GM23338 (cell line): ENCODE results near the gene MICAL2. TPM values are rescaled to one million over a fixed set of nuclear protein-coding genes. Genes with fewer than 3 reads are reported as not detected.

Experiments
- ATAC-seq: fragments of 200-7000 bp; cut with Tn5 transposase; 3 replicates; pipeline ENCODE4 v1.9.1; 2020
- DNase-seq: peaks from one replicate; pipeline ENCODE4 v3.0.0-alpha.2; 2015; ENCODE audit warnings: low spot score
- H2AFZ ChIP-seq: fragments of 200-600 bp; sonication (generic); 2 replicates; pipeline ENCODE4 v1.8.0; 2016; ENCODE audit warnings: antibody characterized with exemption, mild to moderate bottlenecking, moderate library complexity
- H3F3A ChIP-seq: fragments of 200-600 bp; sonication (generic); replicated peaks from 2 replicates; pipeline ENCODE4 v1.8.0; 2017; ENCODE audit warnings: antibody characterized with exemption, mixed run types, low read depth
- H3K27ac ChIP-seq: fragments of 200-600 bp; sonication (generic); 2 replicates; pipeline ENCODE4 v1.6.1; 2016; ENCODE audit warnings: low read depth
- H3K27me3 ChIP-seq: fragments of 200-600 bp; sonication (generic); 2 replicates; pipeline ENCODE4 v1.8.0; 2016; ENCODE audit warnings: mild to moderate bottlenecking, mixed run types, moderate library complexity; ENCODE audit not compliant: insufficient read depth
- H3K36me3 ChIP-seq: fragments of 200-600 bp; sonication (generic); 2 replicates; pipeline ENCODE4 v1.8.0; 2016; ENCODE audit warnings: mild to moderate bottlenecking; ENCODE audit not compliant: insufficient read depth
- H3K4me1 ChIP-seq: fragments of 200-600 bp; sonication (generic); 2 replicates; pipeline ENCODE4 v1.8.0; 2016; ENCODE audit warnings: mild to moderate bottlenecking, moderate library complexity; ENCODE audit not compliant: insufficient read depth
- H3K4me2 ChIP-seq: fragments of 200-600 bp; sonication (generic); 2 replicates; pipeline ENCODE4 v1.7.1; 2017; ENCODE audit warnings: mixed run types
- H3K4me3 ChIP-seq: fragments of 200-600 bp; sonication (generic); 2 replicates; pipeline ENCODE4 v1.6.1; 2016; ENCODE audit warnings: mixed run types
- H3K79me2 ChIP-seq: fragments of 200-600 bp; sonication (generic); replicated peaks from 2 replicates; pipeline ENCODE4 v1.8.0; 2017; ENCODE audit warnings: mild to moderate bottlenecking; ENCODE audit not compliant: insufficient read depth
- H3K9me2 ChIP-seq: fragments of 200-600 bp; sonication (generic); 2 replicates; pipeline ENCODE4 v1.8.0; 2017; ENCODE audit not compliant: insufficient read depth
- H4K20me1 ChIP-seq: fragments of 200-600 bp; sonication (generic); replicated peaks from 2 replicates; pipeline ENCODE4 v1.8.0; 2017; ENCODE audit warnings: mild to moderate bottlenecking; ENCODE audit not compliant: insufficient read depth
- H3K27ac Mint-ChIP-seq: 2 replicates; pipeline ENCODE4 v1.8.0; 2020; ENCODE audit warnings: inconsistent platforms, mild to moderate bottlenecking, moderate library complexity, mixed read lengths
- H3K27me3 Mint-ChIP-seq: 3 replicates; pipeline ENCODE4 v1.8.0; 2022; ENCODE audit warnings: low read depth, mild to moderate bottlenecking, moderate library complexity, mixed read lengths, inconsistent platforms; ENCODE audit not compliant: insufficient read depth, poor library complexity
- H3K36me3 Mint-ChIP-seq: 3 replicates; pipeline ENCODE4 v1.8.0; 2021; ENCODE audit warnings: low read depth, mild to moderate bottlenecking, inconsistent platforms, moderate library complexity, mixed read lengths
- H3K4me1 Mint-ChIP-seq: 3 replicates; pipeline ENCODE4 v1.8.0; 2020; ENCODE audit warnings: mild to moderate bottlenecking, inconsistent platforms, mixed read lengths
- H3K4me3 Mint-ChIP-seq: 3 replicates; pipeline ENCODE4 v1.8.0; 2021; ENCODE audit warnings: moderate library complexity, mild to moderate bottlenecking, inconsistent platforms, mixed read lengths
- H3K9me3 Mint-ChIP-seq: 3 replicates; pipeline ENCODE4 v1.8.0; 2020; ENCODE audit warnings: moderate library complexity, mild to moderate bottlenecking, inconsistent platforms, mixed read lengths
- CTCF ChIP-seq, 2 experiments: fragments of 200-600 bp in 1 of 2; sonication (generic) in 1 of 2; conservative IDR thresholded peaks; 2 replicates each; pipeline versions ENCODE4 v1.5.1 to v1.6.1; 2016 to 2017; ENCODE audit warnings: antibody characterized with exemption in 2 of 2, low read depth in 2 of 2, mild to moderate bottlenecking in 2 of 2, moderate library complexity in 1 of 2
- ETS1 ChIP-seq: IDR thresholded peaks from 2 replicates; pipeline ENCODE4 v1.6.1; 2016; ENCODE audit warnings: antibody characterized with exemption
- EZH2 ChIP-seq: fragments of 200-600 bp; sonication (generic); IDR thresholded peaks from one replicate; pipeline ENCODE4 v1.8.0; 2017; ENCODE audit warnings: antibody characterized with exemption, mild to moderate bottlenecking, low read depth; ENCODE audit not compliant: unreplicated experiment
- EZH2phosphoT487 ChIP-seq: fragments of 200-600 bp; sonication (generic); IDR thresholded peaks from one replicate; pipeline ENCODE4 v1.8.1; 2018; ENCODE audit warnings: antibody characterized with exemption; ENCODE audit not compliant: unreplicated experiment
- JUNB ChIP-seq: IDR thresholded peaks from one replicate; pipeline ENCODE4 v1.6.1; 2016; ENCODE audit warnings: antibody characterized with exemption; ENCODE audit not compliant: unreplicated experiment
- NANOG ChIP-seq: IDR thresholded peaks from 2 replicates; pipeline ENCODE4 v1.6.1; 2016; ENCODE audit warnings: antibody characterized with exemption, borderline replicate concordance
- POLR2AphosphoS5 ChIP-seq: IDR thresholded peaks from 2 replicates; pipeline ENCODE4 v1.6.1; 2016; ENCODE audit warnings: antibody characterized with exemption, low read depth
- REST ChIP-seq: IDR thresholded peaks from one replicate; pipeline ENCODE4 v1.6.1; 2018; ENCODE audit warnings: antibody characterized with exemption; ENCODE audit not compliant: unreplicated experiment
- STAT1 ChIP-seq: IDR thresholded peaks from one replicate; pipeline ENCODE4 v1.6.1; 2016; ENCODE audit warnings: antibody characterized with exemption; ENCODE audit not compliant: unreplicated experiment
- ZNF331 ChIP-seq: fragments of 250-450 bp; sonication (Bioruptor Pico); IDR thresholded peaks from 2 replicates; pipeline ENCODE4 v1.5.0; 2020; ENCODE audit warnings: low read depth, mild to moderate bottlenecking, moderate library complexity
- polyA plus RNA-seq: library from polyadenylated mRNA; unstranded; fragments of >200 nt; fragmentation: Nextera tagmentation; extraction: Ambion mirVana; gene quantifications from 2 replicates; pipeline ENCODE4 v1.2.1, GENCODE V29; 2016
- total RNA-seq: library from RNA; depleted of rRNA; stranded (reverse); fragments of >200 nt; shearing (Covaris generic); gene quantifications from 2 replicates; pipeline ENCODE4 v1.2.3, GENCODE V29; 2014

MICAL2 gene
- total and polyA plus RNA-seq, 2 experiments from 2014 or later: 0.66 to 1.4 TPM

GRCh38 chr11:12119502-12119901 is 9.1 kb downstream of the MICAL2 start (continued):
- no peak for TF ChIP-seq ETS1
- TF ChIP-seq STAT1: no peak
- no peak for TF ChIP-seq POLR2AphosphoS5
- no peak for TF ChIP-seq JUNB
- TF ChIP-seq EZH2: no peak
- no peak for TF ChIP-seq CTCF (conservative IDR thresholded peaks at IDR 0.05; ENCODE audit: low read depth in 2 of 2)
- TF ChIP-seq NANOG: no peak
- TF ChIP-seq ZNF331 (CRISPR knock-in tag): no peak

- no peaks in the 10 kb centered on the region for H3K36me3 ChIP-seq
- H3K4me3 ChIP-seq: no peak overlapping the region
- Mint-ChIP-seq H3K36me3 (no peaks in the 10 kb centered on the region; the same call in 2 of the 3 replicates), H3K4me1 (peaks cover 14% of the 10 kb centered on the region), H3K27me3 (peaks cover 8% of the 10 kb centered on the region), H3K4me3 (no peak overlapping the region), H3K27ac (no peak overlapping the region), H3K9me3 (no peaks in the 10 kb centered on the region)
- H3K27me3 ChIP-seq: no peaks in the 10 kb centered on the region
- H2AFZ ChIP-seq: no peak overlapping the region
- no peak for ATAC-seq
- no peaks in the 10 kb centered on the region for H3K79me2 ChIP-seq
- H3K9me2 ChIP-seq: no peaks in the 10 kb centered on the region
- H3K4me2 ChIP-seq: no peak overlapping the region
- DNase-seq: no peak
- H3F3A ChIP-seq: no peaks in the 10 kb centered on the region
- no peaks in the 10 kb centered on the region for H4K20me1 ChIP-seq
- no peaks in the 10 kb centered on the region for H3K4me1 ChIP-seq
- H3K27ac ChIP-seq: no peak overlapping the region
- no peak for TF ChIP-seq EZH2phosphoT487
- no peak for TF ChIP-seq EZH2
- TF ChIP-seq REST: no peak
- TF ChIP-seq STAT1: no peak
- TF ChIP-seq CTCF (conservative IDR thresholded peaks at IDR 0.05; ENCODE audit: low read depth in 2 of 2): no peak
- no peak for TF ChIP-seq JUNB
- TF ChIP-seq NANOG: no peak
Observed at GRCh38 chr11:12120031-12121008, 9.9 kb downstream of the MICAL2 start.
